Loucy (cell line): ENCODE measurements around the gene ERVK3-1.

ENCODE experiments used
- H2AFZ ChIP-seq: fragments of 200-600 bp; sonication (generic); 2 replicates; pipeline ENCODE4 v1.6.0; 2016; ENCODE audit warnings: antibody characterized with exemption, mild to moderate bottlenecking, low read length, moderate library complexity
- H3F3A ChIP-seq: fragments of 200-600 bp; 2 replicates; pipeline ENCODE4 v1.6.0; 2016; ENCODE audit warnings: antibody characterized with exemption, low read depth, mild to moderate bottlenecking
- H3K27me3 ChIP-seq: fragments of 200-600 bp; sonication (generic); 2 replicates; pipeline ENCODE4 v1.6.1; 2014; ENCODE audit warnings: low read length, mild to moderate bottlenecking; ENCODE audit not compliant: insufficient read depth, poor library complexity, severe bottlenecking
- H3K36me3 ChIP-seq: fragments of 200-600 bp; sonication (generic); 2 replicates; pipeline ENCODE4 v1.6.1; 2016; ENCODE audit warnings: low read length; ENCODE audit not compliant: insufficient read depth
- H3K4me1 ChIP-seq: fragments of 200-600 bp; sonication (generic); 2 replicates; pipeline ENCODE4 v1.5.1; 2014; ENCODE audit warnings: low read length, mild to moderate bottlenecking; ENCODE audit not compliant: insufficient read depth, poor library complexity, severe bottlenecking
- H3K4me2 ChIP-seq: fragments of 200-600 bp; sonication (generic); 2 replicates; pipeline ENCODE4 v1.6.0; 2014; ENCODE audit warnings: antibody characterized with exemption, low read length, low read depth, mild to moderate bottlenecking; ENCODE audit not compliant: poor library complexity, severe bottlenecking
- H3K4me3 ChIP-seq: fragments of 200-600 bp; sonication (generic); 2 replicates; pipeline ENCODE4 v1.5.1; 2014; ENCODE audit warnings: low read length, mild to moderate bottlenecking, mixed read lengths; ENCODE audit not compliant: poor library complexity, severe bottlenecking
- H3K79me2 ChIP-seq: fragments of 200-600 bp; sonication (generic); 2 replicates; pipeline ENCODE4 v1.6.1; 2014; ENCODE audit warnings: low read length; ENCODE audit not compliant: insufficient read depth
- H3K9ac ChIP-seq: fragments of 200-600 bp; sonication (generic); 2 replicates; pipeline ENCODE4 v1.6.0; 2014; ENCODE audit warnings: mild to moderate bottlenecking, low read depth, low read length, moderate library complexity; ENCODE audit not compliant: poor library complexity, severe bottlenecking
- H3K9me2 ChIP-seq: fragments of 200-600 bp; sonication (generic); replicated peaks from 2 replicates; pipeline ENCODE4 v1.6.1; 2016; ENCODE audit warnings: low read depth, low read length, mixed read lengths
- H3K9me3 ChIP-seq: fragments of 200-600 bp; sonication (generic); 2 replicates; pipeline ENCODE4 v1.6.1; 2014; ENCODE audit warnings: mild to moderate bottlenecking, antibody characterized with exemption, low read length, low read depth; ENCODE audit not compliant: insufficient read depth
- H4K20me1 ChIP-seq: fragments of 200-600 bp; sonication (generic); 2 replicates; pipeline ENCODE4 v1.6.0; 2014; ENCODE audit warnings: antibody characterized with exemption, low read length, mild to moderate bottlenecking; ENCODE audit not compliant: insufficient read depth, poor library complexity, severe bottlenecking
- CTCF ChIP-seq: fragments of 200-600 bp; sonication (generic); conservative IDR thresholded peaks from 2 replicates; pipeline ENCODE4 v1.5.1; 2014; ENCODE audit warnings: mild to moderate bottlenecking, antibody characterized with exemption, low read length
- EZH2phosphoT487 ChIP-seq: fragments of 200-600 bp; IDR thresholded peaks from 2 replicates; pipeline ENCODE4 v1.6.1; 2018; ENCODE audit warnings: antibody characterized with exemption, mild to moderate bottlenecking, moderate library complexity, borderline replicate concordance

ERVK3-1 gene

GRCh38 chr19:58300620-58301019 lies 4.6 kb upstream of the ERVK3-1 start:
- Histone ChIP-seq H3K79me2 (peaks cover 16% of the 10 kb centered on the region), H3K9me2 (no peaks in the 10 kb centered on the region), H2AFZ (no peak overlapping the region), H4K20me1 (no peaks in the 10 kb centered on the region), H3F3A (no peaks in the 10 kb centered on the region), H3K36me3 (peaks cover 35% of the 10 kb centered on the region; the same call in 1 of the 2 replicates), H3K4me3 (no peak overlapping the region), H3K27me3 (no peaks in the 10 kb centered on the region), H3K9me3 (no peaks in the 10 kb centered on the region), H3K4me1 (peaks cover 4% of the 10 kb centered on the region), H3K9ac (no peak overlapping the region), H3K4me2 (no peak overlapping the region)
- TF ChIP-seq EZH2phosphoT487, result no peak
- TF ChIP-seq CTCF, result no peak

- Histone ChIP-seq H3K9me2 (no peaks in the 10 kb centered on the region), H3F3A (no peaks in the 10 kb centered on the region), H3K79me2 (peaks cover 49% of the 10 kb centered on the region), H4K20me1 (peaks cover 16% of the 10 kb centered on the region), H3K4me1 (peaks cover 35% of the 10 kb centered on the region), H2AFZ (no peak overlapping the region), H3K9ac (peak overlapping the region; percentile 89), H3K27me3 (no peaks in the 10 kb centered on the region), H3K4me2 (peak overlapping the region; percentile 96), H3K4me3 (no peak overlapping the region), H3K9me3 (no peaks in the 10 kb centered on the region), H3K36me3 (peaks cover 28% of the 10 kb centered on the region; the same call in 1 of the 2 replicates)
- TF ChIP-seq EZH2phosphoT487 (no peak), CTCF (no peak)
Measured at GRCh38 chr19:58304255-58304654, 922 bp upstream of the ERVK3-1 start.

GRCh38 chr19:58304748-58305064 lies 471 bp upstream of the ERVK3-1 start:
- TF ChIP-seq EZH2phosphoT487 (no peak), CTCF (no peak)
- H4K20me1 ChIP-seq, result peaks cover 20% of the 10 kb centered on the region
- H3K27me3 ChIP-seq, result no peaks in the 10 kb centered on the region
- peak overlapping the region; percentile 96 for H3K4me2 ChIP-seq
- peak overlapping the region; percentile 89 for H3K9ac ChIP-seq
- H3F3A ChIP-seq, result no peaks in the 10 kb centered on the region
- peak overlapping the region; percentile 85 for H2AFZ ChIP-seq
- peaks cover 28% of the 10 kb centered on the region; the same call in 1 of the 2 replicates for H3K36me3 ChIP-seq
- H3K9me3 ChIP-seq, result no peaks in the 10 kb centered on the region
- peaks cover 51% of the 10 kb centered on the region for H3K79me2 ChIP-seq
- H3K9me2 ChIP-seq, result no peaks in the 10 kb centered on the region
- peak overlapping the region; percentile 92 for H3K4me3 ChIP-seq
- H3K4me1 ChIP-seq, result peaks cover 38% of the 10 kb centered on the region
